NCI-H2227 (cell line): ENCODE results near the gene LGALS1.
"Not testable (repeated sequence)": the region's sequence is repeated elsewhere in the genome, so short reads cannot be mapped to it uniquely, and the experiment has no call there.

ENCODE experiments used
- DNase-seq: peaks from one replicate; lab custom pipeline; 2025; ENCODE audit not compliant: unreplicated experiment; lab: John Stamatoyannopoulos, UW

The LGALS1 gene

DNA sequence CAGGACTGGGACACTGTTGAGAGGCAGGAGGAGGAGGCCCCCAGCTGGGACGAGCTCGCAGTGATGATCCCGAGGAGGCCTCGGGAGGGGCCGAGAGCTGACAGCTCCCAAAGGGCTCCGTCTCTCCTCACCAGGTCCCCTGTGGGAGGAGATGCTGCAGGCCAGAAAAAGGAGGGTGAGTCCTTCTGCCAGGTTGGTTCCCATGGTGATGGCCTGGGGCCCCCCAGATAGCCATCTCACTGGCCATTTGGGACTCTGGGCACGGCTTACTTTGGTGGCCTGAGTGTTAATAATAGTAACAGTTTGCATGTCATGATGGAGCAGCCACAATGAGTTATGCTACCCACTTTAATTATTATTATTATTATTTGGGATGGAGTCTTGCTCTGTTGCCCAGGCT lies 40.3 kb downstream of the LGALS1 start:
- DNase-seq = no peak

DNA sequence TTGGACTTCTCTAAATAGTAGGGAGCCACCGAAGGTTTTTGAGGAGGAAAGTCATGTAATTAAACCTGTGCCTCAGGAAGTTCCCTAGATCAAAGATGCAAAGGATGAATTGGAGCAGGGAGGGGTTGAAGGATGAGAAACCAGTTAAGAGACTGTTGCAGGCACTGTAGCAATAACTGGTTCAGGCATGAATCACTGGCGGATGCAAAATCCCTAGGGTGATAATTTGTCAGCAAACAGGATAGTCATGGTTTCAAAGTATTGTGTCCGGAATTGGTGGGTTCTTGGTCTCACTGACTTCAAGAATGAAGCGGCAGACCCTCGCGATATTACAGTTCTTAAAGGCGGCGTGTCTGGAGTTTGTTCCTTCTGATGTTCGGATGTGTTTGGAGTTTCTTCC lies 41.3 kb downstream of the LGALS1 start:
- no peak for DNase-seq

DNA sequence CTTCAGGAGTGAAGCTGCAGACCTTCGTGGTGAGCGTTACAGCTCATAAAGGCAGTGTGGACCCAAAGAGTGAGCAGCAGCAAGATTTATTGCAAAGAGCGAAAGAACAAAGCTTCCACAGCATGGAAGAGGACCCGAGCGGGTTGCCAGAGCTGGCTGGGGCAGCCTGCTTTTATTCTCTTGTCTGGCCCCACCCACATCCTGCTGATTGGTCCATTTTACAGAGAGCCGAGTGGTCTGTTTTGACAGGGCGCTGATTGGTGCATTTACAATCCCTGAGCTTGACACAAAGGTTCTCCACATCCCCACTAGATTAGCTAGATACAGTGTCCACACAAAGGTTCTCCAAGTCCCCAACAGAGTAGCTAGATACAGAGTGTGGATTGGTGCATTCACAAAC lies 41.8 kb downstream of the LGALS1 start:
- not testable (repeated sequence) for DNase-seq

DNA sequence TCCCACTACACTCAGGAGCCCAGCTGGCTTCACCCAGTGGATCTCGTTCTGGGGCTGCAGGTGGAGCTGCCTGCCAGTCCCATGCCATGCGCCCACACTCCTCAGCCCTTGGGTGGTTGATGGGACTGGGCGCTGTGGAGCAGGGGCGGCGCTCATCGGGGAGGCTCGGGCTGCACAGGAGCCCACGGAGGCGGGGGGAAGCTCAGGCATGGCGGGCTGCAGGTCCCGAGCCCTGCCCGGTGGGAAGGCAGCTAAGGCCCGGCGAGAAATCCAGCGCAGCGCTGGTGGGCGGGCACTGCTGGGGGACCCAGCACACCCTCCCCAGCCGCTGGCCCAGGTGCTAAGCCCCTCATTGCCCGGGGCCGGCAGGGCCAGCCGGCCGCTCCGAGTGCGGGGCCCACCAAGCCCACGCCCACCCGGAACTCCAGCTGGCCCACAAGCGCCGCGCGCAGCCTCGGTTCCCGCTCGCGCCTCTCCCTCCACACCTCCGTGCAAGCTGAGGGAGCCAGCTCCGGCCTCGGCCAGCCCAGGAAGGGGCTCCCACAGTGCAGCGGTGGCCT lies 42.4 kb downstream of the LGALS1 start:
- DNase-seq = not testable (repeated sequence)

GRCh38 chr22:37725551-37726240 lies 50.3 kb downstream of the LGALS1 start:
- DNase-seq = no peak

- no peak for DNase-seq
Measured at GRCh38 chr22:37726241-37726887, 50.9 kb downstream of the LGALS1 start.

DNA sequence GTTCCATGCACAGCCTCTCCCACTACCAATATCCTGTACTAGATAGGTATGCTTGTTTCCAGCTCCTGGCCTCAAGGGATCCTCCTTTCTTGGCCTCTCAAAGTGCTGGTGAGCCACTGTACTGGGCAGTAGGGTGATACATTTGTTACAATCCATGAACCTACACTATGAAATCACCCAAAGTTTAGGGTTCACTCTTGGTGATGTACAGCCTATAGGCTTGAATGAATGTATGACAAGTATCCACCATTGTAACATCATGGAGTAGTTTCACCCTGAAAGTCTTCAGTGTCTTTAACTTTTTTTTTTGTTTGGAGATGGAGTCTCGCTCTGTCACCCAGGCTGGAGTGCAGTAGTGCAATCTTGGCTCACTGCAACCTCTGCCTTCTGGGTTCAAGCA lies 53.2 kb downstream of the LGALS1 start:
- no peak for DNase-seq
